ENCODE results near the gene ZNF398. TPM values are rescaled to one million over a fixed set of nuclear protein-coding genes. Genes with fewer than 3 reads are reported as not detected.

ZNF398 gene
- total and polyA plus RNA-seq, 9 of the 15 experiments (the other 6 are each of a cell fraction or from before 2014, with no cell fraction given): 4.0 to 18.6 (median 10.4) TPM

DNA sequence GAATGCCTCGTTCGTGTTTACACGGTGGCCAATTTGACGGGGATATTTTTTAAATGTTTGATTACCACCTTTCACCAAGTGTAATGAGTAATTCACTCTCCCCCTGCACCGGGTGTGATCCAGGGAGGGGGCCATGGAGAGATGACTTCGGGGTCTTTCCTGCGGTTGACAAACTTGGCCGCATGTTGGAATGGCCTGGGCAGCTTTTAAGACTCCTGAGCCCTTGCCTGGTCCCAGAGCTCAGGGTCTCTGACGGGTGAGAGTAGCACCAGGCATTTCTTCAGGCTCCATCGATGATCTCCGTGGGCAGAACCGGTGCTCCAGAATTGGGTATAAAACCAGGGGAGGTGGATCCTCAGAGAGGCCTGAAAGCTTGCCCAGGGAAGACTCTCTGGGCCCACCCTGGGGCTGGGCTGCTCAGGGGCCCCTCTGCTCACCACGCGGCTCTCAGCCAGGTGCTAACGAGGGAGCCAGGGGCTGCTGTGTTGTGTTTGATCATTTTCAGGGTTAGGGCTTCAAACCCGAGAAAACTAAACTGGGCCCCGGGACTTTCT is 49.0 kb downstream of the ZNF398 start (continued):
- TF ChIP-seq, protein P1, sequence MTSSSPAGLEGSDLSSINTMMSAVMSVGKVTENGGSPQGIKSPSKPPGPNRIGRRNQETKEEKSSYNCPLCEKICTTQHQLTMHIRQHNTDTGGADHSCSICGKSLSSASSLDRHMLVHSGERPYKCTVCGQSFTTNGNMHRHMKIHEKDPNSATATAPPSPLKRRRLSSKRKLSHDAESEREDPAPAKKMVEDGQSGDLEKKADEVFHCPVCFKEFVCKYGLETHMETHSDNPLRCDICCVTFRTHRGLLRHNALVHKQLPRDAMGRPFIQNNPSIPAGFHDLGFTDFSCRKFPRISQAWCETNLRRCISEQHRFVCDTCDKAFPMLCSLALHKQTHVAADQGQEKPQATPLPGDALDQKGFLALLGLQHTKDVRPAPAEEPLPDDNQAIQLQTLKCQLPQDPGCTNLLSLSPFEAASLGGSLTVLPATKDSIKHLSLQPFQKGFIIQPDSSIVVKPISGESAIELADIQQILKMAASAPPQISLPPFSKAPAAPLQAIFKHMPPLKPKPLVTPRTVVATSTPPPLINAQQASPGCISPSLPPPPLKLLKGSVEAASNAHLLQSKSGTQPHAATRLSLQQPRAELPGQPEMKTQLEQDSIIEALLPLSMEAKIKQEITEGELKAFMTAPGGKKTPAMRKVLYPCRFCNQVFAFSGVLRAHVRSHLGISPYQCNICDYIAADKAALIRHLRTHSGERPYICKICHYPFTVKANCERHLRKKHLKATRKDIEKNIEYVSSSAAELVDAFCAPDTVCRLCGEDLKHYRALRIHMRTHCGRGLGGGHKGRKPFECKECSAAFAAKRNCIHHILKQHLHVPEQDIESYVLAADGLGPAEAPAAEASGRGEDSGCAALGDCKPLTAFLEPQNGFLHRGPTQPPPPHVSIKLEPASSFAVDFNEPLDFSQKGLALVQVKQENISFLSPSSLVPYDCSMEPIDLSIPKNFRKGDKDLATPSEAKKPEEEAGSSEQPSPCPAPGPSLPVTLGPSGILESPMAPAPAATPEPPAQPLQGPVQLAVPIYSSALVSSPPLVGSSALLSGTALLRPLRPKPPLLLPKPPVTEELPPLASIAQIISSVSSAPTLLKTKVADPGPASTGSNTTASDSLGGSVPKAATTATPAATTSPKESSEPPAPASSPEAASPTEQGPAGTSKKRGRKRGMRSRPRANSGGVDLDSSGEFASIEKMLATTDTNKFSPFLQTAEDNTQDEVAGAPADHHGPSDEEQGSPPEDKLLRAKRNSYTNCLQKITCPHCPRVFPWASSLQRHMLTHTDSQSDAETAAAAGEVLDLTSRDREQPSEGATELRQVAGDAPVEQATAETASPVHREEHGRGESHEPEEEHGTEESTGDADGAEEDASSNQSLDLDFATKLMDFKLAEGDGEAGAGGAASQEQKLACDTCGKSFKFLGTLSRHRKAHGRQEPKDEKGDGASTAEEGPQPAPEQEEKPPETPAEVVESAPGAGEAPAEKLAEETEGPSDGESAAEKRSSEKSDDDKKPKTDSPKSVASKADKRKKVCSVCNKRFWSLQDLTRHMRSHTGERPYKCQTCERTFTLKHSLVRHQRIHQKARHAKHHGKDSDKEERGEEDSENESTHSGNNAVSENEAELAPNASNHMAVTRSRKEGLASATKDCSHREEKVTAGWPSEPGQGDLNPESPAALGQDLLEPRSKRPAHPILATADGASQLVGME (CRISPR knock-in tag; IDR thresholded peaks at IDR 0.05): no peak
- TF ChIP-seq ZNF717 (CRISPR knock-in tag; IDR thresholded peaks at IDR 0.05) (no peak), ZNF224 (CRISPR knock-in tag; IDR thresholded peaks at IDR 0.05) (peak; percentile 30; the same call in 1 of the 2 replicates), GTF2E2 (tag; IDR thresholded peaks at IDR 0.05) (no peak), XRCC5 (IDR thresholded peaks at IDR 0.05; ENCODE audit: low read depth, low read length) (0 out of 2 replicates have a peak, but pooled peaks have one; percentile 16), BRD9 (IDR thresholded peaks at IDR 0.05; ENCODE audit: low read depth, partially characterized antibody) (no peak), ETS2 (tag; IDR thresholded peaks at IDR 0.05; ENCODE audit: borderline replicate concordance, poor library complexity, severe bottlenecking) (no peak), CSDE1 (IDR thresholded peaks at IDR 0.05) (no peak), RBM15 (IDR thresholded peaks at IDR 0.05; ENCODE audit: insufficient read depth, low read length) (no peak), YY1 (IDR thresholded peaks at IDR 0.05; ENCODE audit: borderline replicate concordance in 1 of 3, control insufficient read depth in 1 of 3, extremely low read depth in 1 of 3, insufficient read depth in 3 of 3, insufficient read length in 1 of 3, insufficient replicate concordance in 2 of 3, low read depth in 1 of 3, low read length in 2 of 3) (no peak), DDX20 (tag; IDR thresholded peaks at IDR 0.05; ENCODE audit: low read depth) (no peak), RBM25 (IDR thresholded peaks at IDR 0.05; ENCODE audit: low read depth, low read length, severe bottlenecking) (no peak)
- TF ChIP-seq, protein P2, sequence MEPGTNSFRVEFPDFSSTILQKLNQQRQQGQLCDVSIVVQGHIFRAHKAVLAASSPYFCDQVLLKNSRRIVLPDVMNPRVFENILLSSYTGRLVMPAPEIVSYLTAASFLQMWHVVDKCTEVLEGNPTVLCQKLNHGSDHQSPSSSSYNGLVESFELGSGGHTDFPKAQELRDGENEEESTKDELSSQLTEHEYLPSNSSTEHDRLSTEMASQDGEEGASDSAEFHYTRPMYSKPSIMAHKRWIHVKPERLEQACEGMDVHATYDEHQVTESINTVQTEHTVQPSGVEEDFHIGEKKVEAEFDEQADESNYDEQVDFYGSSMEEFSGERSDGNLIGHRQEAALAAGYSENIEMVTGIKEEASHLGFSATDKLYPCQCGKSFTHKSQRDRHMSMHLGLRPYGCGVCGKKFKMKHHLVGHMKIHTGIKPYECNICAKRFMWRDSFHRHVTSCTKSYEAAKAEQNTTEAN (CRISPR knock-in tag; IDR thresholded peaks at IDR 0.05): no peak
- TF ChIP-seq, protein P3, sequence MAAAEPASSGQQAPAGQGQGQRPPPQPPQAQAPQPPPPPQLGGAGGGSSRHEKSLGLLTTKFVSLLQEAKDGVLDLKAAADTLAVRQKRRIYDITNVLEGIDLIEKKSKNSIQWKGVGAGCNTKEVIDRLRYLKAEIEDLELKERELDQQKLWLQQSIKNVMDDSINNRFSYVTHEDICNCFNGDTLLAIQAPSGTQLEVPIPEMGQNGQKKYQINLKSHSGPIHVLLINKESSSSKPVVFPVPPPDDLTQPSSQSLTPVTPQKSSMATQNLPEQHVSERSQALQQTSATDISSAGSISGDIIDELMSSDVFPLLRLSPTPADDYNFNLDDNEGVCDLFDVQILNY (CRISPR knock-in tag; IDR thresholded peaks at IDR 0.05): no peak
- TF ChIP-seq, protein P4, sequence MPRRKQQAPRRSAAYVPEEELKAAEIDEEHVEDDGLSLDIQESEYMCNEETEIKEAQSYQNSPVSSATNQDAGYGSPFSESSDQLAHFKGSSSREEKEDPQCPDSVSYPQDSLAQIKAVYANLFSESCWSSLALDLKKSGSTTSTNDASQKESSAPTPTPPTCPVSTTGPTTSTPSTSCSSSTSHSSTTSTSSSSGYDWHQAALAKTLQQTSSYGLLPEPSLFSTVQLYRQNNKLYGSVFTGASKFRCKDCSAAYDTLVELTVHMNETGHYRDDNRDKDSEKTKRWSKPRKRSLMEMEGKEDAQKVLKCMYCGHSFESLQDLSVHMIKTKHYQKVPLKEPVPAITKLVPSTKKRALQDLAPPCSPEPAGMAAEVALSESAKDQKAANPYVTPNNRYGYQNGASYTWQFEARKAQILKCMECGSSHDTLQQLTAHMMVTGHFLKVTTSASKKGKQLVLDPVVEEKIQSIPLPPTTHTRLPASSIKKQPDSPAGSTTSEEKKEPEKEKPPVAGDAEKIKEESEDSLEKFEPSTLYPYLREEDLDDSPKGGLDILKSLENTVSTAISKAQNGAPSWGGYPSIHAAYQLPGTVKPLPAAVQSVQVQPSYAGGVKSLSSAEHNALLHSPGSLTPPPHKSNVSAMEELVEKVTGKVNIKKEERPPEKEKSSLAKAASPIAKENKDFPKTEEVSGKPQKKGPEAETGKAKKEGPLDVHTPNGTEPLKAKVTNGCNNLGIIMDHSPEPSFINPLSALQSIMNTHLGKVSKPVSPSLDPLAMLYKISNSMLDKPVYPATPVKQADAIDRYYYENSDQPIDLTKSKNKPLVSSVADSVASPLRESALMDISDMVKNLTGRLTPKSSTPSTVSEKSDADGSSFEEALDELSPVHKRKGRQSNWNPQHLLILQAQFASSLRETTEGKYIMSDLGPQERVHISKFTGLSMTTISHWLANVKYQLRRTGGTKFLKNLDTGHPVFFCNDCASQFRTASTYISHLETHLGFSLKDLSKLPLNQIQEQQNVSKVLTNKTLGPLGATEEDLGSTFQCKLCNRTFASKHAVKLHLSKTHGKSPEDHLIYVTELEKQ (CRISPR knock-in tag; IDR thresholded peaks at IDR 0.05): no peak

Measured in K562 (cell line).